Measurements from ENCODE around the gene TMEM97.
A peak's percentile ranks its signal among the peaks of the same experiment; 100 is the strongest.

DNA sequence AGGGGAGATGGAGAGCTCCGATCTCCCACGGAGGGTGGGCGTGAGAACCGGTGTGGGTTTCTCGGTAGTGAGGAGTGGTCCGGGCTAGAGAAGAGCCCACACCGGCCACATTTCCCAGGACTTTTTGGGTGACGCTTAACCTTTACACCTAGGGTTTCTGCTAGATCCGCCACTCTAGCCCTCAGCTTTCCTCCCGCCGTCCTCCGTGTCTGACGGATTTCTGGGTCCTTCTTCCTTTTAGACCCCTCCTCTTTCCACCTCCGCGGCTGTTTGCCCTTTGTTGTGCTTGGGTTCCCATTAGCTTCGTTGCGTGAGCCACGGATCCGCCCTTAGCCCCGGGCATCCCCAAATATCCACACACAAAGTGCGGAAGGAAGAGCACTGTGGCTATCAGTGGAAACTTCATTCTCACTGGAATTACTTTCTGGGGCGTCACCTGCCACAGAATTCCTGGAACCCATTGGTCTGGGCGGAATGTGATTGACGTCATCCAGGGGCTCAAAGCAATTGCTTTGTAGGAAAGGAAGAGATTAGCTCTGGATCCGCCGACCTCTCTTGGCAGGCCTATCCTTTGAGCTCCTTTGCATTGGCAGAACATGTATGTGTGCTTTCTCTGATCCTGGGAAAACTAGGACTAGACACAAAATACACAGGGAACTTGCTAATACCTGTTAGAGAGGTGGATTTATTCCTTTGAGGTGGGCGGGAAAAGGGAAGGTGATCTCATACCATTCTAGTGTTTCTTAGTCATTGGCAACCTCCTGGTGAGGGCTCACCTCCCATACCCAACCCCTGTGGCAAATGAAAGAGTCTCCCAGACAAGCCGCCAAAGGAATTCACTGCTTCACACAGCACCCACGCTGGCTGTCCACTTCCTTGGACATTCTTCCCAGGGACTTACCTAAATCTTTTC is 17.2 kb downstream of the TMEM97 start:
- TF ChIP-seq POLR2A (IDR thresholded peaks at IDR 0.05), result peak in 1 of 2 donors; percentile 17
- TF ChIP-seq, protein P1, sequence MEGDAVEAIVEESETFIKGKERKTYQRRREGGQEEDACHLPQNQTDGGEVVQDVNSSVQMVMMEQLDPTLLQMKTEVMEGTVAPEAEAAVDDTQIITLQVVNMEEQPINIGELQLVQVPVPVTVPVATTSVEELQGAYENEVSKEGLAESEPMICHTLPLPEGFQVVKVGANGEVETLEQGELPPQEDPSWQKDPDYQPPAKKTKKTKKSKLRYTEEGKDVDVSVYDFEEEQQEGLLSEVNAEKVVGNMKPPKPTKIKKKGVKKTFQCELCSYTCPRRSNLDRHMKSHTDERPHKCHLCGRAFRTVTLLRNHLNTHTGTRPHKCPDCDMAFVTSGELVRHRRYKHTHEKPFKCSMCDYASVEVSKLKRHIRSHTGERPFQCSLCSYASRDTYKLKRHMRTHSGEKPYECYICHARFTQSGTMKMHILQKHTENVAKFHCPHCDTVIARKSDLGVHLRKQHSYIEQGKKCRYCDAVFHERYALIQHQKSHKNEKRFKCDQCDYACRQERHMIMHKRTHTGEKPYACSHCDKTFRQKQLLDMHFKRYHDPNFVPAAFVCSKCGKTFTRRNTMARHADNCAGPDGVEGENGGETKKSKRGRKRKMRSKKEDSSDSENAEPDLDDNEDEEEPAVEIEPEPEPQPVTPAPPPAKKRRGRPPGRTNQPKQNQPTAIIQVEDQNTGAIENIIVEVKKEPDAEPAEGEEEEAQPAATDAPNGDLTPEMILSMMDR (IDR thresholded peaks at IDR 0.05), result no peak

Data from heart left ventricle (tissue), 13 donors.